Epithelial cell of esophagus (primary cell): ENCODE results near the gene FAM237B.
"Not testable (repeated sequence)": the region's sequence is repeated elsewhere in the genome, so short reads cannot be mapped to it uniquely, and the experiment has no call there.

Experiments used
- DNase-seq: peaks from one replicate; pipeline ENCODE4 v3.0.0; 2010; ENCODE audit warnings: low read depth
- H3K4me3 ChIP-seq: 2 replicates; pipeline ENCODE4 v1.5.1; 2011; ENCODE audit warnings: mild to moderate bottlenecking, low read length, control low read depth
- CTCF ChIP-seq: IDR thresholded peaks from 2 replicates; pipeline ENCODE4 v1.5.1; 2011; ENCODE audit warnings: low read depth, mild to moderate bottlenecking, low read length, control low read depth, inconsistent platforms; ENCODE audit not compliant: insufficient read depth; ENCODE audit errors: missing control alignments

Gene FAM237B

GRCh38 chr7:90345016-90345415 lies 23.9 kb upstream of the FAM237B start:
- DNase-seq: no peak
- no peak for TF ChIP-seq CTCF
- H3K4me3 ChIP-seq: no peak overlapping the region

DNA sequence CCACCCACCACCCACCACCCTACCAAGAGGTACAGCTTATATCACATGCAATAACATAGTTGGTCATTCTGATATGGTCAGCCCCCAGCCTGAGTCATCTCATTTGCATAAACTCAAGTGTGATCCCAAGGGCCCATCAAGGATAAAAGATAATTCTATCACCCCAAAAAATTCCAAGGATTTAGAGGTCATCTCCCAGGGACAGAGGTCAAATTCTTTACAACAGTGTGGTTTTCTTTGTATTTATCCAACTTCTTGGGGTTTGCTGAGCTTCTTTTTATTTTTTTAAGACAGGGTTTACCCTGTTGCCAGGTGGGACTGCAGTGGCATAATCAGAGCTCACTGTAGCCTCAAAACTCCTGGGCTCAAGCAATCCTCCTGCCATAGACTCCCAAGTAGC lies 16.0 kb upstream of the FAM237B start:
- no peak for TF ChIP-seq CTCF
- DNase-seq: no peak
- H3K4me3 ChIP-seq: no peak overlapping the region

DNA sequence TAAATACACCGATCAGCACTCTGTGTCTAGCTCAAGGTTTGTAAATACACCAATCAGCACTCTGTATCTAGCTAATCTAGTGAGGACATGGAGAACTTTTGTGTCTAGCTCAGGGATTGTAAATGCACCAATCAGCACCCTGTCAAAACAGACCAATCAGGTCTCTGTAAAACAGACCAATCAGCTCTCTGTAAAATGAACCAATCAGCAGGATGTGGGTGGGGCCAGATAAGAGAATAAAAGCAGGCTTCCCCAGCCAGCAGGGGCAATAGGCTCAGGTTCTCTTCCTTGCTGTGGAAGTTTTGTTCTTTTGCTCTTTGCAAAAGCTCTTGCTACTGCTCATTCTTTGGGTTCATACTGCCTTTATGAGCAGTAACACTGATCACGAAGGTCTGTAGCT lies 13.8 kb upstream of the FAM237B start:
- H3K4me3 ChIP-seq, DNase-seq: not testable (repeated sequence)

DNA sequence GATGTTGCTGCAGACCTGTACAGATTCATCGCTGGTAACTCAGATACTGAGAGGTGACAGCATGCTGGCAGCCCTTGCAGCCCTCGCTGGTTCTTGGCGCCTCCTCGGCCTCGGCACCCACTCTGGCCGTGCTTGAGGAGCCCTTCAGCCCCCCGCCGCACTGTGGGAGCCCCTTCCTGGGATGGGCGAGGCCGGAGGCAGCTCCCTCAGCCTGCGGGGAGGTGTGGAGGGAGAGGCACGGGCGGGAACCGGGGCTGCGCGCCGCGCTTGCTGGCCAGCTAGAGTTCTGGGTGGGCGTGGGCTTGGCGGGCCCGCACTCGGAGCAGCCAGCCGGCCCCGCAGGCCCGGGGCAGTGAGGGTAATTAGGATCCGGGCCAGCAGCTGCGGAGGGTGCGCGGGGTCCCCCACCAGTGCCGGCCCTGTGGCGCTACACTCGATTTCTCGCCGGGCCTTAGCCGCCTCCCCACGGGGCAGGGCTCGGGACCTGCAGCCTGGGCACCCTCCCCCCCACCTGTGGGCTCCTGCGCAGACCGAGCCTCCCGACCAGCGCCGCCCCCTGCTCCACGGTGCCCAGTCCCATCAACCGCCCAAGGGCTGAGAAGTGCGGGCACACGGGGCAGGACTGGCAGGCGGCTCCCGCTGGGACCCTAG lies 13.2 kb upstream of the FAM237B start:
- no peak for TF ChIP-seq CTCF
- no peak overlapping the region for H3K4me3 ChIP-seq
- no peak for DNase-seq

GRCh38 chr7:90326500-90326899 lies 5.4 kb upstream of the FAM237B start:
- no peak for TF ChIP-seq CTCF
- DNase-seq: no peak
- no peak overlapping the region for H3K4me3 ChIP-seq

- no peak for TF ChIP-seq CTCF
- H3K4me3 ChIP-seq: no peak overlapping the region
- DNase-seq: no peak
Measured at GRCh38 chr7:90322837-90323236, 1.7 kb upstream of the FAM237B start.

- no peak for DNase-seq
- TF ChIP-seq CTCF: no peak
- peak overlapping the region; percentile 17 for H3K4me3 ChIP-seq
Measured at GRCh38 chr7:90320418-90320800, 695 bp downstream of the FAM237B start.
